ENCODE measurements around the gene ZNF785.
A peak's percentile ranks its signal among the peaks of the same experiment; 100 is the strongest.
"Not testable (repeated sequence)": the region's sequence is repeated elsewhere in the genome, so short reads cannot be mapped to it uniquely, and the experiment has no call there.

The ZNF785 gene

DNA sequence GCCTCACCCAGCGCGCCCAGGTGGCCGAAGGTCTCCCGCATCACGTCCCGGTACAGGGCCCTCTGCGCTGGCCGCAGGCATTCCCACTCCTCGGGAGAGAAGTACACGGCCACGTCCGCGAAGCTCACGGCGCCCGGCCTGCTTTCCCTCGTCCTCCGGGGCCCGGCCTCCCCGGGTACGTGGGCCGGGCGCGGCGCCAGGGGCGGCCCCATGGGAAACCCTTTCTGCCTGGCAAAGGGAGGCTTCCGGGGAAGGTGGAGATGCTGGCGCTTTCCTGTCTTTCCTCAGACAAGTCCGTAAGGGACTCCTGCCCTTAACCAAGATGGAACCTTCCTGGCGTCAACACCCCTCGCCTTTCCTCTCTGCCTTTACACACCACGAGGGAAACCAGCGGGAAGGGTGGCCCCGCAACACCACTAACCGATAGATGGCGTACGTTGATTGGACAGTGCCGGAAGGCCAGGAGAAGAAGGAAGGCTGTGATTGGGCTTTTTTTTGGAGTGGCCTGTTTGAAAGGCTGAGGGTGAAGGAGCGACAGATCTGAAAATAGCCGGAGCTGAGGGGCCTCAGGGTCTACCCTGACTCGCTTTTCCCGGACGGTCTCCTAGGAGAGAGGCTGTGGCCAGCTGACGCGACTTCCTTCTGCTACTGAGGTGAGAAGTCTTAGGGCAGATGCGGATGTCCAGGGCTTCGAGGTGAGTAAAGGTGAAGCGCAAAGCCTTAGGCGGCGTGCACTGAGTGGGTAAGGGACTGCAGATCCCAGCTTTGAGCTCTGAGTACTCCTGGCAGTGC is at the start of gene ZNF785:
ZNF785 (minus strand) TSS at position 298 of the 792 bp plus-strand sequence; CDS start at position 212, 86 bp downstream.
- DNase-seq (ENCODE audit: low read depth), result peak; percentile 83

DNA sequence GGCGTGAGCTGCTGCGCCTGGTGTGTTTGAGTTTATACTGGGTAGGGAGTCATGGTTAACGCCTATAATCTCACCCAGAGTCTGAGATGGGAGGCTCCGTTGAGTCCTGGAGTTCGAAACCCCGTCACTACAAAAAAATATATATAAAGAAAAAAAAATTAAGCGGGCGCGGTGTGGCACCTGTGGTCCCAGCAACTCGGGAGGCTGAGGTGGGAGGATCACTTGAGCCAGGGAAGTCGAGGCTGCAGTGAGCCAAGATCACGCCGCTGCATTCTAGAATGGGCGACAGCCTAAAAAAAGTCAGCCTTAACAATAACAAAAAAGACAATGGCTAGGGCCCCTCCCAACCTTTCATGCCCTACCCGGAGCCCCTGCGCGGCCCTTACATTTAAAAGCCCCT is 48.0 kb upstream of the ZNF785 start:
- no peak for DNase-seq (ENCODE audit: low read depth)

DNA sequence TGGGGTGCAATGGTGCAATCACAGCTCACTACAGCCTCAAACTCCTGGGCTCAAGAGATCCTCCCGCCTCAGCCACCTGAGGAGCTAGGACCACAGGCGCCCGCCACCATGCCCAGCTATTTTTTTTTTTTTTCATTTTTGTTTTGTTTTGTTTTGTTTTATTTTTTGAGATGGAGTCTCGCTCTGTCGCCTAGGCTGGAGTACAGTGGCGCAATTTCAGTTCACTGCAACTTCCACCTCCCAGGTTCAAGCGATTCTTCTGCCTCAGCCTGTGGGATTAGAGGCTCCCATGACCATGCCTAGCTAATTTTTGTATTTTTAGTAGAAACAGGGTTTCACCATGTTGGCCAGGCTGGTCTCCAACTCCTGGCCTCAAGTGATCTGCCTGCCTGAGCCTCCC is 47.0 kb upstream of the ZNF785 start:
- not testable (repeated sequence) for DNase-seq (ENCODE audit: low read depth)

DNA sequence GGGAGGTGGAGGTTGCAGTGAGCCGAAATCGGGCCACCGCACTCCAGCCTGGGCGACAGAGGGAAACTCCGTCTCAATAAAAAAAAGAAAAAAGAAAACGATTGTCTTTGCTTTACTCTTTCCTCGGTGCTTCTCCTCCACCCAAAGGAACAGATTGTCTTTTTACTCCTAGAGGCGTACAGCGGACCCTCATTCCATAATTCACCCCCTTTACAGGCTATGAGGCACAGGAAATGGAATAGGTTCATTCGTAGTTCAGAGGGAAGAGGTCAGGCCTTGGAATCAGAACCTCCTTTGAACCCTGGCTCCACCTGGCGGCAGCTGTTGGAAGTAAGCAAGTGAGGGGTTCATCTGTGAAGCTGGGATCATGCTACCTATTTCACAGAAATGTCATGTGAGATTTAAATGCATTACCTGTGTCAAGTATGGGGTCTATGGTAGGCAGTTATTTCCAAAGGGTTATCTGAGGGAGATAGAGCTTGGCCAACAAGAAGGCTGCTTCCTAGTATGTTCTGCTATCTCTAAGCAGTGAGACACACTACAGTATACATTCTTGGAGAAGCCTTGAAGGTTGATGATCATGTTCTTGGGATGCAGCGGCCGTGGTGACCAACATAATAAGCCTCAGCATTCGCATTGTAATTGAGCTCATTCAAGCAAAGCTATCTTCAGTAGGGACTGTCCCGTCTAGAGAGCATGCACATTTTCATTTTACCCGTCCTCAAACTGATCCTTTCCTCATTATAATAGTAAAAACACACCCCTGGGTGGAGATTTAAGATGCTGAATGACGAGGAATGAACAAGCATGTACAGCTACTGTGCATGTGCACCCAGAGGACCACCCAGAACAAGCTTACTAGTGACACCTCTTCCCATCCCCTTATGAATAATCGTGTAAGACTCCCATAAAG is 43.4 kb upstream of the ZNF785 start:
- peak; percentile 90 for DNase-seq (ENCODE audit: low read depth)

DNA sequence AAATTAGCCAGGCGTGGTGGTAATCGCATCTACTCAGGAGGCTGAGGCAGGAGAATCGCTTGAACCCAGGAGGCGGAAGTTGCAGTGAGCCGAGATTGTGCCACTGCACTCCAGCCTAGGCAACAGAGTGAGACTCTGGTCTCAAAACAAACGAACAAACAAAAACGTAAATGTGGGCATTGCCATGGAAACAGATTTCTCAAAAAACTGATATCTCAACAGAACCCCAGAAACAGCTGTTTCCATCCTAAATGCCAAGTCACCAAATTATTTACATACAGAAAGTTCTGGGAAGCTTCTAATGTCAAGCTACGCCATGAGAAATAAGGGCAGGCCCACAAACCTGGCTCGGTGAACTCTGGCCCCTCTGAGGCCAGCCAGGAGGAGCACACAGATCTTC is 40.7 kb upstream of the ZNF785 start:
- DNase-seq (ENCODE audit: low read depth), result no peak

DNA sequence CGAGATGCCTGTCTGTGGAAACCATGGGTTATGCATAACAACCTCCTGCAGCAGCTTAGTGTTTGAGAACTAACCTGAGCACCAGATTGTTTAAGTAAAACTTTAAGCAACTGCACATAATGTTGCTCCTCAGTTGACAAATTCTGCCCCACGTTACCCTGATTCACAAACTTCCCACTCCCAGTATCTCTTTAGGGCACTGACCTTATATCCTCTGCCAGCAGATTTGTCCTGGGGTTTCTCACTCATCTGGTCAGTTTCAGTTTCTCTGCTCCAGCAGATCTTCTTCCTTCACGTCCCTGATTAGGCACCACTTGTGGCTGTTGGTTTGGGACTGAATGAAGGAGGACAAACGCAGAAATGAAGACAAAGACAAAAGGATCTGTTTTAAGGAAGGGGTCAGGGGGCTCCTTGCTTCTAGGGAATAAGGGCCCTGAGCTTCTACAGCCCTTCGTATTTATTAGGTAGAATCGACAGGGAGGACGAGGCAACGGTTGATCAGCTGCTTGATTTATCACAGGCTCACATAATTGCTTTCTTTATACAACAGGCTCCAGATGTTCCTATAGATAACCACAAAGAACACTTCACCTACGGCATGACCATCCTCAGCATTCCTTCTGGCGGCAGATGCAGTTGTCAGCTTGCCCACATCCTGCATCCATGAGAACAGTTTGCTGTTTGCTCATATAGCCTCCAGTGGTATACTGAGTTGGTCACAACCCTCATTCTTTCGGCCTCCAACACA is 38.2 kb upstream of the ZNF785 start:
- no peak for DNase-seq (ENCODE audit: low read depth)

DNA sequence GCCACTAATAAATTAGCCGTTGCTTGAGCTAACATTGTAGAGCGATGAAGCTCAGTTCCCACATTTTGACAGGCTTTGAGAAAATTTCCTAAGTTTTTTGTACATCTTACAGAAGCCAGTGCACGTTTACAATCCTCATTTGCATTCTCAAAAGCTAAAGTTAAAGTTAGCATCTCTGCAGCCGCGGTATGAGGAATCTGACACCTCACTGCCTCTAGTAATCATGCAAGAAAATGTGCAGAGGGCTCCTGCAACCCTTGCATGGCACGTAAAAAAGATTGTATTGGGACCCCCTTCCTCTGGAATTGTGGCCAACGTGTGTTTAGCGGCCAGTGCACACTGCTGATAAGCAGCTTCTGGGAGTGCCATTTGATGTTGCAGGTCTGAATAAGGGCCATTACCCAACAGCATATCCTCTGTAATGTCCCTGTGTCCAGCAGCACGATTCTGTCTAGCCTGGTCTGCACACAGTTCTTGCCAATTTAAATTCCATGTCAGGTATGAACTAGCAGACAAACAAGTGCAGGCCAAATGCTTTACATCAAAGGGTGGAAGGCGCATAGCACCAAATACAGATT is 37.0 kb upstream of the ZNF785 start:
- DNase-seq (ENCODE audit: low read depth), result no peak

DNA sequence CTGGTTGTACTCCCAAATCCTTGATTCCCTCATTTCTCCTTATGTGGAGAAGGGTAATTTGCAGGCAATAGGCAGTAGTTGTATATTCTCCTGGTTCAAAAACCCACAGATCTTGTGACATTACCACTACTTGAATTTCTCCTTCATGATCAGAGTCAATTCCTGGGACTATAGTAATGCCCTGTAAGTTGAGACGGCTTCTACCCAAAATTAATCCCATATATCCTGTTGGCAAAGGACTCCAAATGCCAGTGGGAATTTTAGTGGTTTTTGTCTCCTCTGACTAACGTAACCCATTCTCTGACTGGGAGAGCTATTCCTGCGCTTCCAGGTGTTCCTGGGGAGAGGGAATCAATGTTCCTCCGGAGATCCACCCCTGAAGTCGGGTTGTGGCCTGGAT is 36.3 kb upstream of the ZNF785 start:
- no peak for DNase-seq (ENCODE audit: low read depth)

DNA sequence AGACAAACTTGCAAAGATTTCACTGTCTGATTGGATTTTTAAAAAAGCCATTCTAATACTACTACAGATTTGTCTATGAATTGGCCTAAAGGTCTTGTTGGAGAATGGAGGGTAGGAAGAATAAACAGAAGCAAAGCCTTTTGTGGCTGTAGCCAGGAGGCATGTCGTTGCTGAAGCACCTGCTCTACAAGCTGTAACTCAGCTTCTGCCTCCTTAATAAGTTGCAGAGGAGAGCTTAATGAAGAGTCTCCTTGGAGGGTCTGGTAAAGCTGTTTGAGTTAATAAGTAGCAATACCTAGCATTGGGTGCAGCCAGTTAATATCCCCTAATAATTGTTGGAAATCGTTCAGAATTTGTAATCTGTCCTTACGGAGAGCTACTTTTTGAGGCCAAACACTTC is 34.7 kb upstream of the ZNF785 start:
- no peak for DNase-seq (ENCODE audit: low read depth)

DNA sequence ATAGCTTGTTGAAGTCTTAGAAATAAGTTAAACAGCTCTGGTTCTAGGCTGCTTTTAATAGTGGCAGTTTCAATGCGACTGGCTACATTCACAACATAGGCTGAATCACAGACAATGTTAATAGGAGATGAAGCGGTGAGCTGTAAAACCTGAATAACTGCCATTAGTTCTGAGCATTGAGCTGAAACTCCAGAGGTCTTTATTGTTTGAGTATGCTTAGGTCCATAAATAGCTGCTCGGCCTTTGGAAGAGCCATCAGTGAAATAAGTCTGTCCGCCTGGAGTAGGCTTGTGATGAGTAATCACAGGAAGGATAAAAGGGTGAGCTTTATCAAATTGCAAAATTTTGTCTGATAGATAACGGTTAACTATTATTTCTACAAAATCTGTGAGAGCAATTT is 34.1 kb upstream of the ZNF785 start:
- DNase-seq (ENCODE audit: low read depth), result no peak

DNA sequence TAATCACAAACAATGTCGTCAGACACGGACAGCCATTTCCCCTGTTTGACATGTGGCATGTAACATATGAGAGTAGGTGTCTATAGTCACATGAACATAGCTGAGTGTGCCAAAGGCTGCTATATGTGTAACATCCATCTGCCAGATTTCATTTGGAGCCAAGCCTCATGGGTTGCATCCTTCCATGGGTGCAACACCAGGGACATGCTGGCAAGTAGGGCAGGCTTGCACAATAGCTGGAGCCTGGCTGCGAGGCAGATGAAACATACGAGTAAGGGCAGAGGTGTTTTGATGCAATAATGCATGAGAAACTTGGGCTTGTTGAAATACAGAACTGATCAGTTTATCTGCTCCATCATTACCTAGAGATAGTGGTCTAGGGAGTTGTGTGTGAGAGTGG is 33.7 kb upstream of the ZNF785 start:
- DNase-seq (ENCODE audit: low read depth), result no peak

DNA sequence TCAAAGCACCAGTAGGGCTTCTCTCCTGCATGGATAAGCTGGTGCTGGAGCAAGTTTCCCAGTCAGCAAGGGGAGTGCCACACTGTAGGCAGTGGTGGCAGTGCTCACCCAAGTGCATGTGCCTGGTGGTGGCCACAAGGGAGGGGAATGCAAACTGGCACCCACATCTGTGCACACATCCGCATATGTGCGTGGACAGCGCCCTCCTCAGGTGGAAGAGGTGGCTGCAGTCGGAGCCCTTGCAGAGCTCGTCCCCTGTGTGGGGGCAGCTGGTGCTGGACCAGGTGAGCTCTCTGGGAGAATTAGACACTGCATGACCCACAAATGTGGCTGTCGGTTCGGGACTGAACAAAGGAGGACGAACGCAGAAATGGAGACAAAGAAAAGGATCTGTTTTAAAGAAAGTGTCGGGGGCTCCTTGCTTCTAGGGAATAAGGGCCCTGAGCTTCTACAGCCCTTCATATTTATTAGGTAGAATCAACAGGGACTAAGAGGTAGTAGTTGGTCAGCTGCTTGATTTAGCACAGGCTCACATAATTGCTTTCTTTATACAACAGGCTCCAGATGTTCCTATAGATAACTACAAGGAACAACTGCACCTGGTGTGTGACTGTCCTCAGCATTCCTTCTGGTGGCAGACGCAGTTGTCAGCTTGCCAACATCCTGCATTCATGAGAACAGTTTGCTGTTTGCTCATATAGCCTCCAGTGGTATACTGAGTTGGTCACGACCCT is 30.0 kb upstream of the ZNF785 start:
- peak; percentile 59 for DNase-seq (ENCODE audit: low read depth)

DNA sequence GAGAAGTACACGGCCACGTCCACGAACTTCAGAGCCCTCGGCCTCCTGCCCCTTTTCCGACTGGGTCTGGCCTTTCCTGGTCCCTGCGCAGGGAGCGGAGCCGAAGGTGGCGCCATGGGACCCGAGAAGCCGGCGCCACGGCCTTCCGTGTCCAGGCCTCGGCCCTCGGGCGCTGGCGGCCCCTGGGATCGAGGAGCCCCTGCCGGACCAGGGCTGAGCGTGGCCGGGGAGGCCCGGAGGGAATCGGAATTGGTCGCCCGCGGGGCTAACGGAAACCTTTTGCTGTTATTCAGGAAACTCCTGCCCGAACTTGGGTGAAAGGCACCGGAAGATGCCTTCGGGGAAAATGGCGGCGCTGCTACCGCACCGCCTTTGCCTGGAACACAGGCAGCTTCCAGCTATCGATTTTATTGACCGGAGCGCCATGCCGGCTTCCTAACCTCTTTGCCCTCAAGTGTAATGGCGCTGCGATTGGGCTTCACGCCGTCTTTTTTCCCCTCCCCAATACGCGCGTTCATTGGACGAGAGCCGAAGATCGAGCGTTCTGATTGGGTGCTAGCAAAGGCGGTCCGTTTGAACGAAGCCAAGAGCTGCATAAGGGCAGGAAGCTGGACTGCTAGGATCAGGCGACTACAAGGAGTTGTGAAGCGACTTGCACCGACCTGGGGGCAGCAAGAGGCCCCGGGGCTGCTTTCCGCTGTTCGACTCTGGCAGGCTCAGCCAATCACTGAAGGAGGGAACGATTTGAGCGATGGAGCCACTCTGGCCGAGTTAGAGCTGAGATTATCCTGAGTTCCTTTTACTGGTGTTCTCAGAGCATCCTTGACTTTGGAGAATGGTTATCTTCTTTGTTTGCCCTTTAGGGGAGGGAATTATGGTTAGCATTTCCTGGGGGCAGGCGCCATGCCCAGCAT is 24.7 kb upstream of the ZNF785 start, which contains the start of gene ZNF689:
ZNF689 (minus strand) TSS at position 464 of the 914 bp plus-strand sequence; CDS start at position 116, 348 bp downstream.
- DNase-seq (ENCODE audit: low read depth), result peak; percentile 88

DNA sequence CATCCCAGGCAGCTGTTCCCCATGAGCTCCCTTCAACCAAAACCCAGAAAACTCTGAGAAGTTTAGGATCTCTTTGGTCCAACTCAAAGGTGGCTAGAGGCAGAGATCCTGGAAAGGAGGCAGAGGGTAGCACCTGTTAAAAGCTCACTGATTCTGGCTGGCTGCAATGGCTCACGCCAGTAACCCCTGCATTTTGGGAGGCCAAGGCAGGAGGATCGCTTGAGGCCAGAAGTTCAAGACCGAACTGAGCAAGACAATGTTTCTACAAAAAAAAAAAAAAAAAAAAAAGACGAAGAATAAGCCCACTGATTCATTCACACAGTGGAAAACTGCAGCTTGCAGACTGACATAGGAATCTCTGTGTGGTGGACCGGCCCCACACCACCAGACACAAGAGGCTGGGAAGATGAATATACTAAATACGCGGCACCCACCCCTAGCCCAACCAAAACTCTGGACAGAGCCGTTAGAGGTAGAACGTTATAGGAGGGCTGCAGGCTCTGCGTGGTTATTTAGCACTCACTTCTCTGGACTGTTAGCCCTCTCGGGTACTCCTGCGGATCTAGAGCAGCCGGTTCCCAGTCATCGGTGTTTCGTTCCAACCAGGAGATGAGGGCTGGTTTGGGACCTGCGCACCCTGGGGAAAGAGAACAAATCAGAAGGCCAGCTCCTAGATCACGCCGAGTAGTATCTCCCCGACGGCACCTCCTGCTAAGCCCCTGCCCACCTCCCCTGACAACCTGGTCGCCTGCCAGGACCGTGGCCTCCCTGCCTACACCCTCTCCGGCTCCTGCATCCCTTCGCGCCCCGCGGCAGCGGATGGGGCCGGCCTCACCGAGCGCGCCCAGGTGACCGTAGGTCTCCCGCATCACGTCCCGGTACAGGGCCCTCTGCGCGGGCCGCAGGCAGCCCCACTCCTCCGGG is 23.8 kb upstream of the ZNF785 start:
- no peak for DNase-seq (ENCODE audit: low read depth)

DNA sequence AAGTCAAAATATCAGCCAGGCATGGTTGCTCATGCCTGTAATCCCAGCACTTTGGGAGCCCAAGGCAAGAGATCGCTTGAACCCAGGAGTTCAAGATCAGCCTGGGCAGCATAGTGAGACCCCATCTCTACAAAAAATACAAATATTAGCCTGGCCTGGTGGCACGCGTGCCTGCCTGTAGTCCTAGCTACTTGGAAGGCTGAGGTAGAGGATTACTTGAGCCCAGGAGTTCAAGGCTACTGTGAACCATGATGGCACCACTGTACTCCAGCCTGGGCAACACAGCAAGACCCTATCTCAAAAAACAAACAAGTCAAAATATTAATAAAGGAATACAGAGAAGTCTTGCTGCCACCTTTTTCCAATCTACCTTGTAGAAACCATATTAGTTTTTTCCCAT is 20.5 kb upstream of the ZNF785 start:
- no peak for DNase-seq (ENCODE audit: low read depth)

DNA sequence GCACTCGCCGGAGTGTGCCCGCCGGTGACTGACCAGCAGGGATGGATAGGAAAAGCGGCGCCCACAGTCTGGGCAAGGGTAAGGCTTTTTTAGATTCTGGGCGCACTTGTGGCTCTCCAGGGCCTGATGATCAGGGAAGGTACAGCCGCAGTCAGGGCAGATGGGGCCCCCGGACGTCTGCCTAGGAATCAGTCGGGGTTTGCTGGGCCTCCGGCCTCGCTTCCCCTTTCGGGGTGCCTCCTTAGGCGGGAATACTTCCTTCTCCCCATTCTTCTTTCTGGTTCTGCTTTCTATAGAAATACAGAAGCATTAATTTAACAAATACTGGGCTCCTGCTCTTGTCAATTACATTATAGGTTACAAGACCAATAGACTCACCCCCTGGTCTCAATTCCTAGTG is 19.7 kb upstream of the ZNF785 start:
- DNase-seq (ENCODE audit: low read depth), result no peak

DNA sequence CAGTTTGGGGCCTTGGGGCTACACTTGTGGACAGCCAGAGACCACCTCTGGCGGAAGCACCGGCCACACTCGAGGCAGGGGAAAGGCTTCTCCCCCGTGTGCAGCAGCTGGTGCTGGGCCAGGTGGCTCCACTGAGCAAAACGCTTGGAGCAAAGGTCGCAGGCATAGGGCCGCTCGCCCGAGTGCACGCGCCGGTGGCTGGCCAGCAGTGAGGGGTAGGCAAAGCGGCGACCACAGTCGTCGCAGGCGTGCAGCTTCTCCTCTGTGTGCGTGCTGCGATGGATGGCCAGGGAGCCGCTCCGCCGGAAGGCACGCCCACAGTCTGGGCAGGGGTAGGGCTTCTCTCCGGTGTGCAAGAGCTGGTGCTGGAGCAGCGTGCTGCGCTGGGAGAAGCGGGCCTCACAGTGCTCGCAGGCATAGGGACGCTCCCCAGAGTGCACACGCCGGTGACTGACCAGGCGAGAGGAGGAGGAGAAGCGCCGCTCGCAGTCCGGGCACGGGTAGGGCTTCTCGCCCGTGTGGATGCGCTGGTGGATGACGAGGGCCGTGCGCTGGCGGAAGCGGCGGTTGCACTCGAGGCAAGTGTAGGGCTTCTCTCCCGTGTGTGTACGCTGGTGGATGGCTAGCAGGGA is 18.9 kb upstream of the ZNF785 start:
- no peak for DNase-seq (ENCODE audit: low read depth)

DNA sequence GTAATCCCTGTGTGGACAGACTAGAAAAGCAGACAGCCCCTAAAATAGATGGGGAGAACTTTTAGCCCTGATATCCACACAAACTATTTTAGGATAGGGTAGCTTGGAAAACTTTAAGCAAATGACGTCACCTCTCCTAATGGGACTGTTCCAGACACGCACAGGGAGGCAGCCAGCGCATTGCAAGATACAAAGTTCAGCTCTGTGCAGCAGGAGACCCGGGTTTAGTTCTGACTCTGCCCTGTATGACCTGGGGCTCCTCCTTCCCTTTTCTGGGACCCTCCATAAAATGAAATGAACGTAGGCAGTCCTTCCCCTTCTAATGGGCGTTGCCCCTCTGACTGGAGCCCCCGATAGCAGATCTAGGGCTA is 18.4 kb upstream of the ZNF785 start:
- no peak for DNase-seq (ENCODE audit: low read depth)

All from stimulated activated CD8-positive, alpha-beta memory T cell treated with anti-CD3 and anti-CD28 coated beads, Interleukin-7, amount 100 ng/mL, for 24 hours (primary cell).